HepG2 (cell line): ENCODE results near the gene RPS19. TPM values are rescaled to one million over a fixed set of nuclear protein-coding genes. Genes with fewer than 3 reads are reported as not detected.
A peak's percentile ranks its signal among the peaks of the same experiment; 100 is the strongest.

Experiments
- ADNP ChIP-seq: sonication (generic); formaldehyde crosslinking; IDR thresholded peaks from 2 replicates; pipeline ENCODE4 v1.4.0; 2020; ENCODE audit warnings: missing genetic modification reagents
- CENPT ChIP-seq: sonication (generic); formaldehyde crosslinking; IDR thresholded peaks from 2 replicates; pipeline ENCODE4 v1.8.0; 2022; ENCODE audit warnings: low read depth, mild to moderate bottlenecking, moderate library complexity, missing genetic modification reagents
- DNMT1 ChIP-seq: sonication (generic); formaldehyde crosslinking; IDR thresholded peaks from 2 replicates; pipeline ENCODE4 v1.5.1; 2020; ENCODE audit warnings: mild to moderate bottlenecking, missing genetic modification reagents
- EHMT2 ChIP-seq: fragments of 200-600 bp; sonication (generic); IDR thresholded peaks from 2 replicates; pipeline ENCODE4 v1.7.0; 2017; ENCODE audit warnings: antibody characterized with exemption, low read depth, low read length, borderline replicate concordance
- MYNN ChIP-seq: sonication (generic); formaldehyde crosslinking; IDR thresholded peaks from 2 replicates; pipeline ENCODE4 v1.4.0; 2020; ENCODE audit warnings: mild to moderate bottlenecking, low read depth, missing genetic modification reagents
- NFE2L2 ChIP-seq: fragments of 150-350 bp; IDR thresholded peaks from 2 replicates; pipeline ENCODE4 v1.6.1; 2014; ENCODE audit warnings: low read length
- SOX5 ChIP-seq: IDR thresholded peaks from 2 replicates; pipeline ENCODE4 v1.6.1; 2016; ENCODE audit warnings: borderline replicate concordance
- U2AF2 ChIP-seq: fragments of 200-400 bp; formaldehyde crosslinking; IDR thresholded peaks from 2 replicates; pipeline ENCODE4 v1.6.1; 2017; ENCODE audit warnings: low read depth, mild to moderate bottlenecking, low read length
- ZFP36L1 ChIP-seq: sonication (generic); formaldehyde crosslinking; IDR thresholded peaks from 2 replicates; pipeline ENCODE4 v1.8.0; 2022; ENCODE audit warnings: mild to moderate bottlenecking, missing genetic modification reagents, moderate library complexity
- ZNF124 ChIP-seq: sonication (generic); formaldehyde crosslinking; IDR thresholded peaks from 2 replicates; pipeline ENCODE4 v1.4.0; 2020; ENCODE audit warnings: missing genetic modification reagents
- ZNF143 ChIP-seq: sonication (generic); formaldehyde crosslinking; IDR thresholded peaks from 2 replicates; pipeline ENCODE4 v1.4.0; 2020; ENCODE audit warnings: missing genetic modification reagents
- ZNF382 ChIP-seq: sonication (generic); formaldehyde crosslinking; IDR thresholded peaks from 2 replicates; pipeline ENCODE4 v1.5.0; 2020; ENCODE audit warnings: missing genetic modification reagents, mild to moderate bottlenecking, borderline replicate concordance
- ZNF558 ChIP-seq: sonication (generic); formaldehyde crosslinking; IDR thresholded peaks from 2 replicates; pipeline ENCODE4 v1.9.0; 2022; ENCODE audit warnings: mild to moderate bottlenecking, missing genetic modification reagents, borderline replicate concordance
- ZNF709 ChIP-seq: sonication (generic); formaldehyde crosslinking; IDR thresholded peaks from 2 replicates; pipeline ENCODE4 v1.5.0; 2020; ENCODE audit warnings: mild to moderate bottlenecking, missing genetic modification reagents
- ZSCAN12 ChIP-seq: sonication (generic); formaldehyde crosslinking; IDR thresholded peaks from 2 replicates; pipeline ENCODE4 v1.9.0; 2021; ENCODE audit warnings: mild to moderate bottlenecking, missing genetic modification reagents
- polyA plus RNA-seq, 8 experiments: library from polyadenylated mRNA; depleted of rRNA in 3 of 8; stranded (reverse) in 7 of 8; unstranded in 1 of 8; fragments of >200 nt; fragmentation: Illumina TruSeq in 4 of 8; extraction: Trizol in 4 of 8; gene quantifications; 2 replicates each; pipeline versions ENCODE4 v1.2.1 to v1.2.3, GENCODE V29; 2011 to 2016; ENCODE audit warnings: low read depth in 4 of 8, missing spikeins in 1 of 8, mixed read lengths in 1 of 8; ENCODE audit not compliant: insufficient read depth in 1 of 8
- total RNA-seq, 5 experiments: library from RNA; depleted of rRNA; stranded (reverse); fragments of >200 nt; fragmentation: Illumina TruSeq; extraction: Trizol; gene quantifications; 2 replicates each; pipeline ENCODE4 v1.2.3, GENCODE V29; 2016; ENCODE audit warnings: low read depth in 1 of 5
- TF ChIP-seq, protein P1 (sequence below): sonication (generic); formaldehyde crosslinking; IDR thresholded peaks from 2 replicates; pipeline ENCODE4 v1.5.0; 2020; ENCODE audit warnings: missing genetic modification reagents
- TF ChIP-seq, protein P2 (sequence below): sonication (generic); formaldehyde crosslinking; IDR thresholded peaks from 2 replicates; pipeline ENCODE4 v1.5.0; 2020; ENCODE audit warnings: mild to moderate bottlenecking, missing genetic modification reagents
- TF ChIP-seq, protein P3 (sequence below): sonication (generic); formaldehyde crosslinking; IDR thresholded peaks from 2 replicates; pipeline ENCODE4 v1.4.0; 2020; ENCODE audit warnings: low read depth, mild to moderate bottlenecking, missing genetic modification reagents
- TF ChIP-seq, protein P4 (sequence below): IDR thresholded peaks from 2 replicates; pipeline ENCODE4 v1.6.1; 2016; ENCODE audit warnings: missing genetic modification reagents, missing compliant biosample characterization
- TF ChIP-seq, protein P5 (sequence below): sonication (generic); formaldehyde crosslinking; IDR thresholded peaks from 2 replicates; pipeline ENCODE4 v1.4.0; 2020; ENCODE audit warnings: missing genetic modification reagents
- TF ChIP-seq, protein P6 (sequence below): sonication (generic); formaldehyde crosslinking; IDR thresholded peaks from 2 replicates; pipeline ENCODE4 v1.5.1; 2020; ENCODE audit warnings: mild to moderate bottlenecking, missing genetic modification reagents, moderate library complexity

RPS19 gene
- total and polyA plus RNA-seq, 2 of the 13 experiments (the other 11 are each of a cell fraction or from before 2014, with no cell fraction given), result 1,983 to 4,758 TPM

DNA sequence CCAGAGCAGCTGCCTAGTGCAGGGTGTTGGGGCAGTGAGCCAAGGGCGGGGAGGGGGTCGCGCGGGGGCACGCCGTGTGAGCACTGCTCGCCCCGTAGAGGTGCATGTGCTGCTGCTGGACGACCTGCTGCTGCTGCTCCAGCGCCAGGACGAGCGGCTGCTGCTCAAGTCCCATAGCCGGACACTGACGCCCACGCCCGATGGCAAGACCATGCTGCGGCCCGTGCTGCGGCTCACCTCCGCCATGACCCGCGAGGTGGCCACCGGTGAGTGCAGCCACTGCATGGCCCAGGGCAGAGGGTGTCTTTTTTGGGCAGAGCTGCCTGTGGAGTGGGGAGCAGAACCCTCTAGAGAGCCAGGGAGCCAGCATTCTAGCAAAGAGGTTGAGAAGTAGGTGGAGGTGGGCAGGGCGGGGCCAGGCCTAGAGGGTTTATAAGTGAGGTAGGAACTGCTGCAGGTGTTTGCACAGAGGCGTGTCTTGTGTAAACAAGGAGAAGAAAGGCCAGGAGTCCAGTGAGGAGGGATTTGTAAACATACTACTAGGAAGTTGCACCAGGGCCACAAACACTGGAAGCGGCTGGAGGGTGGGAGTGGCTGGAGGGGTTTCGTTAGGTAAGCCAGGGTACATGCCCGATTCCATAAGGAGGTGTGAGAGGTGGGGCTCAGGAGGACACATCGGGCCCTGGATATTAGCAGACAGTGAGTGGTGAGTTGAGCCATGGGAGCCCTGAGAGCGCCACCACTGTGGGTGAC, 44.2 kb downstream of the RPS19 start (continued):
- TF ChIP-seq, protein P1, sequence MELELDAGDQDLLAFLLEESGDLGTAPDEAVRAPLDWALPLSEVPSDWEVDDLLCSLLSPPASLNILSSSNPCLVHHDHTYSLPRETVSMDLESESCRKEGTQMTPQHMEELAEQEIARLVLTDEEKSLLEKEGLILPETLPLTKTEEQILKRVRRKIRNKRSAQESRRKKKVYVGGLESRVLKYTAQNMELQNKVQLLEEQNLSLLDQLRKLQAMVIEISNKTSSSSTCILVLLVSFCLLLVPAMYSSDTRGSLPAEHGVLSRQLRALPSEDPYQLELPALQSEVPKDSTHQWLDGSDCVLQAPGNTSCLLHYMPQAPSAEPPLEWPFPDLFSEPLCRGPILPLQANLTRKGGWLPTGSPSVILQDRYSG (CRISPR knock-in tag), result no peak
- TF ChIP-seq, protein P2, sequence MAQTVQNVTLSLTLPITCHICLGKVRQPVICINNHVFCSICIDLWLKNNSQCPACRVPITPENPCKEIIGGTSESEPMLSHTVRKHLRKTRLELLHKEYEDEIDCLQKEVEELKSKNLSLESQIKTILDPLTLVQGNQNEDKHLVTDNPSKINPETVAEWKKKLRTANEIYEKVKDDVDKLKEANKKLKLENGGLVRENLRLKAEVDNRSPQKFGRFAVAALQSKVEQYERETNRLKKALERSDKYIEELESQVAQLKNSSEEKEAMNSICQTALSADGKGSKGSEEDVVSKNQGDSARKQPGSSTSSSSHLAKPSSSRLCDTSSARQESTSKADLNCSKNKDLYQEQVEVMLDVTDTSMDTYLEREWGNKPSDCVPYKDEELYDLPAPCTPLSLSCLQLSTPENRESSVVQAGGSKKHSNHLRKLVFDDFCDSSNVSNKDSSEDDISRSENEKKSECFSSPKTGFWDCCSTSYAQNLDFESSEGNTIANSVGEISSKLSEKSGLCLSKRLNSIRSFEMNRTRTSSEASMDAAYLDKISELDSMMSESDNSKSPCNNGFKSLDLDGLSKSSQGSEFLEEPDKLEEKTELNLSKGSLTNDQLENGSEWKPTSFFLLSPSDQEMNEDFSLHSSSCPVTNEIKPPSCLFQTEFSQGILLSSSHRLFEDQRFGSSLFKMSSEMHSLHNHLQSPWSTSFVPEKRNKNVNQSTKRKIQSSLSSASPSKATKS (CRISPR knock-in tag), result no peak
- no peak for TF ChIP-seq NFE2L2
- TF ChIP-seq, protein P3, sequence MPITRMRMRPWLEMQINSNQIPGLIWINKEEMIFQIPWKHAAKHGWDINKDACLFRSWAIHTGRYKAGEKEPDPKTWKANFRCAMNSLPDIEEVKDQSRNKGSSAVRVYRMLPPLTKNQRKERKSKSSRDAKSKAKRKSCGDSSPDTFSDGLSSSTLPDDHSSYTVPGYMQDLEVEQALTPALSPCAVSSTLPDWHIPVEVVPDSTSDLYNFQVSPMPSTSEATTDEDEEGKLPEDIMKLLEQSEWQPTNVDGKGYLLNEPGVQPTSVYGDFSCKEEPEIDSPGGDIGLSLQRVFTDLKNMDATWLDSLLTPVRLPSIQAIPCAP, result no peak
- TF ChIP-seq ZNF124 (CRISPR knock-in tag), result peak; percentile 66; the same call in 1 of the 2 replicates
- TF ChIP-seq ZFP36L1 (CRISPR knock-in tag), result no peak
- TF ChIP-seq, protein P4, sequence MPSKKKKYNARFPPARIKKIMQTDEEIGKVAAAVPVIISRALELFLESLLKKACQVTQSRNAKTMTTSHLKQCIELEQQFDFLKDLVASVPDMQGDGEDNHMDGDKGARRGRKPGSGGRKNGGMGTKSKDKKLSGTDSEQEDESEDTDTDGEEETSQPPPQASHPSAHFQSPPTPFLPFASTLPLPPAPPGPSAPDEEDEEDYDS, result no peak
- no peak for TF ChIP-seq CENPT (CRISPR knock-in tag)
- TF ChIP-seq, protein P5, sequence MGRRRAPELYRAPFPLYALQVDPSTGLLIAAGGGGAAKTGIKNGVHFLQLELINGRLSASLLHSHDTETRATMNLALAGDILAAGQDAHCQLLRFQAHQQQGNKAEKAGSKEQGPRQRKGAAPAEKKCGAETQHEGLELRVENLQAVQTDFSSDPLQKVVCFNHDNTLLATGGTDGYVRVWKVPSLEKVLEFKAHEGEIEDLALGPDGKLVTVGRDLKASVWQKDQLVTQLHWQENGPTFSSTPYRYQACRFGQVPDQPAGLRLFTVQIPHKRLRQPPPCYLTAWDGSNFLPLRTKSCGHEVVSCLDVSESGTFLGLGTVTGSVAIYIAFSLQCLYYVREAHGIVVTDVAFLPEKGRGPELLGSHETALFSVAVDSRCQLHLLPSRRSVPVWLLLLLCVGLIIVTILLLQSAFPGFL (CRISPR knock-in tag), result no peak
- TF ChIP-seq ADNP (CRISPR knock-in tag), result no peak
- no peak for TF ChIP-seq ZNF143
- TF ChIP-seq ZSCAN12 (CRISPR knock-in tag), result no peak
- TF ChIP-seq ZNF558, result no peak
- TF ChIP-seq ZNF709, result no peak
- no peak for TF ChIP-seq MYNN
- TF ChIP-seq, protein P6, sequence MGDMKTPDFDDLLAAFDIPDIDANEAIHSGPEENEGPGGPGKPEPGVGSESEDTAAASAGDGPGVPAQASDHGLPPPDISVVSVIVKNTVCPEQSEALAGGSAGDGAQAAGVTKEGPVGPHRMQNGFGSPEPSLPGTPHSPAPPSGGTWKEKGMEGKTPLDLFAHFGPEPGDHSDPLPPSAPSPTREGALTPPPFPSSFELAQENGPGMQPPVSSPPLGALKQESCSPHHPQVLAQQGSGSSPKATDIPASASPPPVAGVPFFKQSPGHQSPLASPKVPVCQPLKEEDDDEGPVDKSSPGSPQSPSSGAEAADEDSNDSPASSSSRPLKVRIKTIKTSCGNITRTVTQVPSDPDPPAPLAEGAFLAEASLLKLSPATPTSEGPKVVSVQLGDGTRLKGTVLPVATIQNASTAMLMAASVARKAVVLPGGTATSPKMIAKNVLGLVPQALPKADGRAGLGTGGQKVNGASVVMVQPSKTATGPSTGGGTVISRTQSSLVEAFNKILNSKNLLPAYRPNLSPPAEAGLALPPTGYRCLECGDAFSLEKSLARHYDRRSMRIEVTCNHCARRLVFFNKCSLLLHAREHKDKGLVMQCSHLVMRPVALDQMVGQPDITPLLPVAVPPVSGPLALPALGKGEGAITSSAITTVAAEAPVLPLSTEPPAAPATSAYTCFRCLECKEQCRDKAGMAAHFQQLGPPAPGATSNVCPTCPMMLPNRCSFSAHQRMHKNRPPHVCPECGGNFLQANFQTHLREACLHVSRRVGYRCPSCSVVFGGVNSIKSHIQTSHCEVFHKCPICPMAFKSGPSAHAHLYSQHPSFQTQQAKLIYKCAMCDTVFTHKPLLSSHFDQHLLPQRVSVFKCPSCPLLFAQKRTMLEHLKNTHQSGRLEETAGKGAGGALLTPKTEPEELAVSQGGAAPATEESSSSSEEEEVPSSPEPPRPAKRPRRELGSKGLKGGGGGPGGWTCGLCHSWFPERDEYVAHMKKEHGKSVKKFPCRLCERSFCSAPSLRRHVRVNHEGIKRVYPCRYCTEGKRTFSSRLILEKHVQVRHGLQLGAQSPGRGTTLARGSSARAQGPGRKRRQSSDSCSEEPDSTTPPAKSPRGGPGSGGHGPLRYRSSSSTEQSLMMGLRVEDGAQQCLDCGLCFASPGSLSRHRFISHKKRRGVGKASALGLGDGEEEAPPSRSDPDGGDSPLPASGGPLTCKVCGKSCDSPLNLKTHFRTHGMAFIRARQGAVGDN (CRISPR knock-in tag), result peak; percentile 63
- no peak for TF ChIP-seq U2AF2
- TF ChIP-seq SOX5 (CRISPR knock-in tag), result peak; percentile 83
- TF ChIP-seq DNMT1, result no peak
- TF ChIP-seq ZNF382 (CRISPR knock-in tag), result no peak
- no peak for TF ChIP-seq EHMT2
